GM12892 (cell line): ENCODE measurements around the gene PABPC1L.

Source experiments
- DNase-seq: peaks from one replicate; pipeline ENCODE4 v3.0.0; 2011; ENCODE audit not compliant: insufficient read length
- FAIRE-seq: peaks from 2 replicates; lab custom pipeline; 2011; peaks lifted over from hg19 to GRCh38; lab: Jason Lieb, UNC
- POLR2A ChIP-seq: IDR thresholded peaks from 2 replicates; pipeline ENCODE4 v1.6.1; 2011; ENCODE audit warnings: low read depth, low read length, control low read depth
- POLR2AphosphoS5 ChIP-seq: IDR thresholded peaks from 2 replicates; pipeline ENCODE4 v1.6.1; 2011; ENCODE audit warnings: low read depth, low read length, control low read depth
- TAF1 ChIP-seq: IDR thresholded peaks from 2 replicates; pipeline ENCODE4 v1.6.1; 2011; ENCODE audit warnings: low read depth, mild to moderate bottlenecking, control low read depth, low read length, borderline replicate concordance

The PABPC1L gene

DNA sequence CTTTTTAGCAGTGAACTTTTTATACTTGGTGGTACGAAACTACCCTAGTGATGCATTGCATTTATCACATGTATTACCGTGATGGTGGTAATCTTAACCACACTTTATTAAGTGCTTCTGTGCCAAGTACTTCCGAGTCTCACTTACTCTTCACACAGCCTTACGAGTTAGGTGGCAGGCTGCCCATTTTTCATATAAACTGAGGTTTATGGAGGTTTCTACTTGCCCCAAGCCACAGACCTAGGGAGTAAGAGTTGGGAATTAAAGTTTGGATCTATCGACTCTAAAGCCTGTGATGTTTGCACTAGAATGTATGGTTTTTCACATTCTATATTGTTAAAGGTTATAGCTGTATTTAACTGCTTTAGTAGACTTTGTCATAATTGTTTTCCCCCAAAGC, 5.5 kb upstream of the PABPC1L start:
- no peak for DNase-seq
- no peak for FAIRE-seq
- TF ChIP-seq TAF1 (no peak), POLR2AphosphoS5 (no peak), POLR2A (no peak)

DNA sequence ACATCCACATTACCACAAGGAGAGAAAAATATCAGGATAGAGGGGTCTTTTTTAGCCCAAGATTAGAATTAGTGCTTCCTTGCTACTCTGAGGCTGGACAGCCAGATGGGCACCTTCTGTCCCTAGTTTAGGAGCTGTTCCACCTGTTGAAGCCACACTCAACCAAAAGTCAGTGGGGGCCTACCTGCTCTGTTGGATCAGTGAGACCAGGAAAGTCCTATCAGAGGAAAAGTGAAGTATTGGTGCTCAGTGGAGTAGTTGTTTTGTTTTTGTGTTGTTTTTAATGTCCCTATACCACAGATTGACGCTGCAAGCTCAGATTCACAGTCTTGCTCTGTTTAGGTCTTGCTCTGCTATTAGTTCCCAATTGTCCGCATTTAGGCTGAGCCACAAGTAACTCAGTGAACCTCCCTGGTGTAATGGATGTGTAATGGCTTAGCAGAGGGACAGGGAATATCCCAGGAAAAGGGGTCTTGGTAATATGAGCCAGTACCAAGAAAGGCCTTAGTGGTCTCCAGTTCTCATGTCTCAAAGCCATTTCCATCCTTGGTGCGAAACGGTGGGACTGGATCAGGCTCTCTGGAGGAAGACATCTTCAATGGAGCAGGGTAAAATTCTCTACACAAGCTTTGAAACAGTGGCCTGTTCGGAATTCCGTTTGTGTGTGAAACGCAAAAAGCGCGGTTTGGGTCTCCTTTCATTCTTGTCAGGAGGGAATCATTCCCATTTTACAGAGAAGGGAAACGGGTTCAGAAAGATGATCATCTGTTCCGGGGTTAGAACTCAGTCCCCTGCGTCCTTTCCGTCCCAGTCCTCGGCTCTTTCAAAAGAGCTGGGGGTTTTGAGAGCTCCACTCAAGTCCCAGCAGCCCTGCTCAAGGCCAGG, 631 bp upstream of the PABPC1L start:
- no peak for FAIRE-seq
- no peak for DNase-seq
- TF ChIP-seq POLR2A (peak; percentile 46; the same call in 1 of the 2 replicates), POLR2AphosphoS5 (no peak; the same call in none of the 2 replicates)

DNA sequence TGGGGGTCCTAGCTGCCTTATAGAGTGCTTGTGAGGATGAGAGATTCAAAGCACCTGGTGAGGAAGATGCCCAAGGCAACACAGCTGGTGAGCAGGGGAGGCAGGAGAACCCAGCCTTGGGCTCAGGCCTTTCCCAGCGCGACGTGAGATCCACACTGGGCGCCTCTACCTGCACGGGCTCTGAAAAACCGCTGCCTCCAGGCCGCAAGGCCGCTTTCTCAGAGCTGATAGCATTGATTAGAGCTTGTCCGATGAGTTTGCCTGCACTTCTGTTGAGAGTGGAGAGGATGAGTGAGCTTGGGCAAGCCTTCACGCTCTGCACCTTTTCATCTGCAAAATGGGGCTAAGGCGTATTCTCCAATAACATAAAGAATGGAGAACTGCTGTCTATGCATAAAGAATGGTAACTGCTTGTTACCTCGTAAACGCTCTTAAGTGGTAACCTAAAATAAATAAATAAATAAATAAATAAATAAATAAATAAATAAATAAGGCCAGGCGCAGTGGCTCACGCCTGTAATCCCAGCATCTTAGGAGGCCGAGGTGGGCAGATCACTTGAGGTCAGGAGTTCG, 916 bp downstream of the PABPC1L start:
- FAIRE-seq: no peak
- DNase-seq: no peak
- no peak for TF ChIP-seq POLR2AphosphoS5

DNA sequence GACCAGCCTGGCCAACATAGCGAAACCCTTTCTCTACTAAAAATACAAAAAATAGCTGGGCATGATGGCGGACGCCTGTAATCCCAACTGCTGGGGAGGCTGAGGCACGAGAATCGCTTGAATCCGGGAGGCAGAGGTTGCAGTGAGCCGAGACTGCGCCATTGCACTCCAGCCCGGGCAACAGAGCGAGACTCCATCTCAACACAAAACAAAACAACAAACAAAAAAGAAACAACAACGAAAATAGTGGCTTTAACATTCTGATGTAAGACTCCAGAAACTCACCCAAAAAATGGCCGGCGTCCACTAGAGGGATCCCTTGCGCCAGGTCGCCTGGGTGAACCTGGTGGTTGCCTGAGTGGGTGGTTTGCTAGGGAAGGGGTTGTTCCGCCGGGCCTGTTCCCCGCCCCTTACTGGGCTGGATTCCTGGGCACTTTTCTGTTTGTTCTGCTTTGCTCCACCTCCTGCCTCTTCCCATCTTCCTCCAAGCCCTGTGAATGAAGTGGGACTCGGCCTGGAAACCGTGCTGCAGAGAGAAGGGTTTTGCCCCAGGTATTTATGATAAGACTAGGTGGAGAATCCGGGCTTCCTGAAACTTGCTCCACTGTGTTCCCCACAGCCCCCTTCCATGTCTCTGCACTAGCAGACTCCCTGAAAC, 1.5 kb downstream of the PABPC1L start:
- FAIRE-seq: no peak
- DNase-seq: no peak
- TF ChIP-seq POLR2A: no peak
- TF ChIP-seq POLR2AphosphoS5: no peak
- TF ChIP-seq TAF1: no peak

DNA sequence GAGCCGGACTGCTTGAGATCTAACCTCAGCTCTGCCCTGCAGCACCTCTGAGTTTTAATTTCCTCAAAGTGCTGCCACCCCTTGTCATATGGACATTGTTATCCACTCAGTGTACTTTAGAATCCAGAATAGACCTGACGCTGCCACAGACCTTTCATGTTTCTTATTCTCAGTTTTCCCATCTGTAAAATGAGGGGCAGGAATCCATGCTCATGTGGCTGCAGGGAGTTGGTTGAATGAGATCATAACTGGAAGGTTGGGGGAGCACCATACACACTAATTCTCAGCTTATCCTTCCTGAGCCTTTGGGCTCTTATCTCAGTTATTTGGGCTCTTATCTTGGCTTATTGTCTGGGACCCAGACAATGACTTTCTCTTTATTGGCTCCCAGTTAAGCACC, 2.3 kb downstream of the PABPC1L start:
- FAIRE-seq (no peak), DNase-seq (no peak)
- TF ChIP-seq POLR2A (no peak), TAF1 (no peak), POLR2AphosphoS5 (no peak)

DNA sequence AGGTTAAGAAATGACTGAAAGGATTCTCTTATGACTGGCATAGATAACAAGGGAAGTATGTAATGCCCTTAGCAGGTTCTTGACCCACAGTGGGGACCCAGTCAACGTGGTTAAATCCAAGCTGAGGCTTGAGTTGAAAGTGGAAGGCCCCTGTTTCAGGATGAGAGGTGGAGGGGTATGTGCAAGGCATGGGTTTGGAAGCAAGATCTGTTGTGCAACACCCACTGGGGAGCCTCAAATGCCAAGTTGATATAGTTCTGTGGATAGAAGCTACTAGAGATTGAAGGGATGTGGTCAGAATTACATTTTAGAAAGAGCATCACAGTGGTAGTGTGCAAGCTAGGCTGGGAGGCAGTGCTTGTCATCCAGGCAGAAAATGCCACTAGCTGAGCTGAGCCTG, 5.1 kb downstream of the PABPC1L start:
- no peak for TF ChIP-seq POLR2AphosphoS5
- no peak for TF ChIP-seq TAF1
- no peak for TF ChIP-seq POLR2A
- FAIRE-seq: no peak
- DNase-seq: no peak

DNA sequence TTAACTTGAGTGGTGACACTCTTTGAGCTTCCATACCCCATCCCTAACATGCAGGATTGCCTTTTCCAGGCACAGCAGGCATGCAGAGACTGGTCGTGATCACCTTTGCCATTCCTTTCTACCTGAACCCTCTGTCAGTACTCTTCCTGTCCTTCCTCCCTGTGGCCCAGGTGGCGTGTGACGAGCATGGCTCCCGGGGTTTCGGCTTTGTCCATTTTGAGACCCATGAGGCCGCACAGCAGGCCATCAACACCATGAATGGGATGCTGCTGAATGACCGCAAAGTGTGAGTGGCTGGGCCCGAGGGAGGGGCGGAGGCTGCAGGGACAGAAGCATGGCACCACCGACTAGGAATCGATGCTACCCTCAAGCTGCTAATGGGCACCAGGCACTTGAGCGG, 6.7 kb downstream of the PABPC1L start:
- no peak for DNase-seq
- FAIRE-seq: no peak
- TF ChIP-seq POLR2AphosphoS5 (no peak), TAF1 (no peak), POLR2A (no peak)

DNA sequence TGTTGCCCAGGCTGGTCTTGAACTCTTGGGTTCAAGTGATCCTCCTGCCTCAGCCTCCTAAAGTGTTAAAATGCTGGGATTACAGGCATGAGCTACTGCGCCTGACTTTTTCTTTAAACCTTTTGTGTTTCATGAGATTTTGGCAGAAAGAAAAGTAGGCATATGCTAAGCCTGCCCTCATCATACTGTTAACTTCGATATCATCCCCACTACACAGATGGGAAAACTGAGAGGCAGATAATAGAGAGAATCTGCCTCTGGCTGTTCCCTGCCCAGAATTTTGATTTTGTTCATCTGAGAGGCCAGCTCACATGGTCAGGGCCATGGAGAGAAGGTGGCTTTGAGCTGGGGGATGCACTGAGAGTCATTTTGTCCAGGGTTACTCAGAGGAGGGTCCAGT, 7.5 kb downstream of the PABPC1L start:
- no peak for FAIRE-seq
- DNase-seq: no peak
- TF ChIP-seq POLR2AphosphoS5 (no peak), POLR2A (no peak), TAF1 (no peak)

DNA sequence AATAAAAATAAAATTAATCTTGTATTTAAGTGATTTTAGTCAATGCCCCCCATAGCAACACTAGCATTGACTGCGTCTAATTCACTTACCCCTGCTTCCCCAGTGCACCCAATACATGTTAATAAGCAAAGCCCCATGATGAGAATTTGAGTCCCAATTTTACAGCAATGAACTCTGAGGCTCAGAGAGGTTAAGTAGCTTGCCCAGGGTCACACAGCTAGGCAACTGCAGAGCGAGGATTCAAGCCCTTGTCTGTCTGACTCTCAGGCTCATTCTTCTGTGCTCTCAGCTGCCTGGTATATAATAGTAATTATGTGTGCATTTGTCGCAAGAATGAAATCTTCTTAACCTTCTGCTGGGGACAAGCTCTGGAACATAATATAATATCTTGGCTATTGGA, 8.5 kb downstream of the PABPC1L start:
- no peak for DNase-seq
- no peak for TF ChIP-seq TAF1
- no peak for TF ChIP-seq POLR2AphosphoS5
- TF ChIP-seq POLR2A: no peak
- FAIRE-seq: no peak

DNA sequence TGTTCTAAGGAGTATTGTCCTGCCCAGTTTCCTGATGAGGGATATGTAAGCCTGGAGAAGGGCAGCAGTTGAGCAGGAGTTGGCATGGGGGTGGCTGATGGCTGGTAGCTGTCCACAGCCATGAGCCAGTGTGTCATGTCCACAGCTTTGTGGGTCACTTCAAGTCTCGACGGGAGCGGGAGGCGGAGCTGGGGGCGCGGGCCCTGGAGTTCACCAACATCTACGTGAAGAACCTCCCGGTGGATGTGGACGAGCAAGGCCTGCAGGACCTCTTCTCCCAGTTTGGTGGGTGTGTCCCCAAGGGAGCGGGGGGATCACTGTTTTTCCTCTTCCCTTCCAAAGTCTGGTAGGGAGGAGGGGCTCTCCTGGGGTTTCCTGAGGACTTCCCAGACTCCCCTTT, 8.9 kb downstream of the PABPC1L start:
- DNase-seq (no peak), FAIRE-seq (no peak)
- TF ChIP-seq POLR2A (no peak), POLR2AphosphoS5 (no peak), TAF1 (no peak)

DNA sequence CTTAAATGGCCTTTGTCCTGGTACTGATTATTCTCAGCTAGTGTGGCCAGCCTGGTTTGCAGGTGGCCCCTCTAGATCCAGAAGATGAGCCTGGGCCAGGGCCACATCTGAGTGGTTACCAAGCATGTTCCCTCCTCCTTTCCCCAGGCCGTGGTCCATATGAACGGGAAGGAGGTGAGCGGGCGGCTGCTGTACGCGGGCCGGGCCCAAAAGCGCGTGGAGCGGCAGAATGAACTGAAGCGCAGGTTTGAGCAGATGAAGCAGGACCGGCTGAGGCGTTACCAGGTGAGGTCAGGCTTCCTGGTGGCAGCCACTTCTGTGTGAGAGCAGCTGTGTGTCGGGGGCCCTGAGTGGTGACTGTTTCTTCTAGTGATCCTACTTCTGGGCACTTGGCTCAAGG, 11.6 kb downstream of the PABPC1L start:
- DNase-seq: no peak
- FAIRE-seq: no peak
- TF ChIP-seq TAF1: no peak
- TF ChIP-seq POLR2AphosphoS5: no peak
- no peak for TF ChIP-seq POLR2A

DNA sequence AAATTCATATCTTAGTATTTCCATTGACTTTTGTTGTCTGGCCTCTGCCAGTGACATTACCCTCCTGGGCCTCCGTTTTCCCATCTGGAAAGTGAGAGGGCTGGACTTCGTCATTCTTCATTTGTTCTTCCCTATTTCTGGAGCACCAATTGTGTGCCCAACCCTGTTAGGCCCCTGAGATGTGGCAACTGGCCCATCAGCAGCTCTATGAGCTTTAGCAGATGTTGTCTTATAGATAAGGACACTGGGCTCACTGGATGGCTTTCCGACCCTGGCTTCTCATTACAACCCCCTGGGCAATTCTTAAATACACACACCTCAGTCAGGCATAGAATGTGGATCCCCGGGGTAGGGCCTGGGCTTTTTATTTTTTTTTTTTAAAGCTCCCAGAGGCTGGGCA, 14.7 kb downstream of the PABPC1L start:
- TF ChIP-seq POLR2A (no peak), TAF1 (no peak), POLR2AphosphoS5 (no peak)
- no peak for DNase-seq
- no peak for FAIRE-seq

DNA sequence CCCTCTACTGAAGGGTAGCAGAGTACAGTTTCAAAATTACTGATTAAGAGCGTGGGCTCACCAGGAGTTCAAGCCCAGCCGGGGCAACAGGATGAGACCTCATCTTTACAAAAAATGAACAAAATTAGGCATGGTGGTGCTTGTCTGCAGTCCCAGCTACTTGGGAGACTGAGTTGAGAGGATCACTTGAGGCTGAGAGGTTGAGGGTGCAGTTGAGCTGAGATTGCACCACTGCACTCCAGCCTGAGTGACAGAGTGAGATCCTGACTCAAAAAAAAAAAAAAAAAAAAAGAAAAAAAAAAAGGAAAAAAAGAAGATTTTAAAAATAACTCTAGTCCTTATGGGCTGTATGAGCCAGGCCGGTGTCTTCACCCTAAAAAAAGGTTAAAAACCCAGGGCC, 18.7 kb downstream of the PABPC1L start:
- FAIRE-seq (no peak), DNase-seq (no peak)
- TF ChIP-seq TAF1: no peak
- TF ChIP-seq POLR2AphosphoS5: no peak
- no peak for TF ChIP-seq POLR2A

DNA sequence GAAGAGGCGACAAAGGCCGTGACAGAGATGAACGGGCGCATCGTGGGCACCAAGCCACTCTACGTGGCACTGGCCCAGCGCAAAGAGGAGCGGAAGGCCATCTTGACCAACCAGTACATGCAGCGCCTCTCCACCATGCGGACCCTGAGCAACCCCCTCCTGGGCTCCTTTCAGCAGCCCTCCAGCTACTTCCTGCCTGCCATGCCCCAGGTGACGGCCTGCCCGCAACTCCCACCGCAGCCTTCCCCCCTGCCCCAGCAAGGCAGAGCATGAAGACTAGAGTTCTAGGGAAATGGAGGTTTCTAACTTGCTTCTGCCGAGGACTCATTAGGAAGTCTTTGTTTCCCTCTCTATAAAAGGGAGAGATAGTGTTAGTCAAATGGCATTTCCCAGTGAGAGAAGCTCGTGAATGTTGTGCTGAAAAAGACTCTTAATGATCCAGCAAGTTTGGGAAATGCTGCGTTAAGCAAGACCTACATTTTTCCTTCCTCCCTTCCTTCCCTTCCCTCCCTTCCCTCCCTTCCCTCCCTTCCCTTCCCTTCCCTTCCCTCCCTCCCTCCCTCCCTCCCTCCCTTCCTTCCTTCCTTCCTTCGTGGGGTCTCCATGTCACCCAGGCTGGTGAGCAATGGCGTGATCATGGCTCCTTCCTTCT, 20.8 kb downstream of the PABPC1L start:
- TF ChIP-seq POLR2AphosphoS5 (no peak), TAF1 (no peak), POLR2A (no peak)
- DNase-seq: no peak
- FAIRE-seq: no peak
